ENCODE measurements around the gene C7orf57. TPM values are rescaled to one million over a fixed set of nuclear protein-coding genes. Genes with fewer than 3 reads are reported as not detected.

C7orf57 gene
- total RNA-seq = 0.19 TPM in 1 of 2 replicates, not detected in the other

GRCh38 chr7:48035301-48035966 is at the start of gene C7orf57:
C7orf57 (plus strand) TSS chr7:48035543; CDS start chr7:48036309, 766 bp downstream.

GRCh38 chr7:48028938-48029337 is 6.4 kb upstream of the C7orf57 start, which contains the start of gene SUN3:
SUN3 (minus strand) TSS chr7:48029107; CDS start chr7:48028938, 169 bp downstream.

GRCh38 chr7:48089046-48090003 is 54.0 kb downstream of the C7orf57 start, which contains the start of gene UPP1:
UPP1 (plus strand) TSS chr7:48089265; CDS start chr7:48094784, 5,519 bp downstream.

Other genes starting within 250 kb of the C7orf57 start
- gene PKD1L1, start 87.1 kb upstream of the C7orf57 start, total RNA-seq = 6.3 and 8.7 TPM in 2 replicates
- gene HUS1, start 55.9 kb upstream of the C7orf57 start, total RNA-seq = 13.3 and 31.2 TPM in 2 replicates
- not detected in 2 replicates for gene SUN3, start 6.4 kb upstream of the C7orf57 start, total RNA-seq
- 39.8 and 51.6 TPM in 2 replicates for gene UPP1, start 53.7 kb downstream of the C7orf57 start, total RNA-seq
- under 0.01 TPM in 1 of 2 replicates, not detected in the other for gene ABCA13, start 135.9 kb downstream of the C7orf57 start, total RNA-seq